ENCODE measurements around the gene AGAP2.
"Not testable (repeated sequence)": the region's sequence is repeated elsewhere in the genome, so short reads cannot be mapped to it uniquely, and the experiment has no call there.

AGAP2 gene

DNA sequence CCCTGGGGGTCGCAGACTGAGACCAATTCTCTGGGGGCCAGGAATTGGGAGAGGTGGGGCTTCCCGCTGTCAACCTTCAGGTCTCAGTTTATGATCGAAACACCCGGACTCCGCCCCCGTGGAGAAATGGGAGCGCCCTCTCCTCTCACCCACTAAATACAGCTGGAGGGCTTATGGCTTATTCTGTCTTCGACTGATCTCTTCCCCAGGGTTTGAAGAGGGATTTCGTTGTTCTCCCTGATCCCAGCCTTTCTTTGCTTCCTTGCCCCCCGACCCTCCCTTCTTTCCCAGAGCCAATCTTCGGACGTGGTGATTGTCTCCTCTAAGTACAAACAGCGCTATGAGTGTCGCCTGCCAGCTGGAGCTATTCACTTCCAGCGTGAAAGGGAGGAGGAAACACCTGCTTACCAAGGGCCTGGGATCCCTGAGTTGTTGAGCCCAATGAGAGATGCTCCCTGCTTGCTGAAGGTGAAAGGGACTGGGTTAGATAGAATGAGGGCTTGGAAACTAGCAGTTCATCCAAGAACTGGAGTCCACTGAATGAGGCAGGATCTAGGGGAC, 44.0 kb downstream of the AGAP2 start:
- DNase-seq (ENCODE audit: low spot score) = peak; percentile 67

DNA sequence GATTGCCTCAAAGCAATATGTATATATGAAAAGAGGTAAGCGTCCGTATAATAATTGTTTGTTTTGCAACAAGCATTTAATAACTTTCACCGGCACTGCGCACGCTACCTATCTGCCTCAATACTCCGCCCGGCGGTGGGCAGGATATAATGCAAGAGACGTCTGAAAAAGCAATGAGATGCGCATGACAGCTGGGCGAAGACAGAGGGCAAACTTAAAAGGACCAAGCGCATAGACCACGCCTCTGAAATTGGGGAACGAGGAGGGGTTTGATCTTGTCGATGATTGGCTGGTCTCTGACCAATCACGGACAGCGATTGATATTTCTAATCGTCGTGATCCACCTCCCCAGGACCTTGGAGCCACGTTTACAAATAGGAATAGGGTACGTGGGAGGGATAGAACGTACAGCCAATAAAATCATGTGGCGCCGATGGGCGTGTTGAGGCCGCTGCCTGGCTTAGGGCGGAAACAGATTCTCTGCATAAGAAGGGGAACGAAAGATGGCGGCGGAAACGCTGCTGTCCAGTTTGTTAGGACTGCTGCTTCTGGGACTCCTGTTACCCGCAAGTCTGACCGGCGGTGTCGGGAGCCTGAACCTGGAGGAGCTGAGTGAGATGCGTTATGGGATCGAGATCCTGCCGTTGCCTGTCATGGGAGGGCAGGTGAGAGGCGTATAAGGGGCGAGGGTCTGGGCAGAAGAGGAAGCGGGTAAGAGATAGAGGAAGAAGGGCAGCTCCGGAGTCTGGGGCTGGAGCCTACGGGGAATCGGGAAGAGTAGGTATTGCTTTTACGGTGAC, 44.7 kb downstream of the AGAP2 start, which contains the start of gene OS9:
Gene OS9 (plus strand): TSS at position 474 of the 800 bp plus-strand sequence. CDS start 30 bp downstream, at position 504.
- peak; percentile 93 for DNase-seq (ENCODE audit: low spot score)

DNA sequence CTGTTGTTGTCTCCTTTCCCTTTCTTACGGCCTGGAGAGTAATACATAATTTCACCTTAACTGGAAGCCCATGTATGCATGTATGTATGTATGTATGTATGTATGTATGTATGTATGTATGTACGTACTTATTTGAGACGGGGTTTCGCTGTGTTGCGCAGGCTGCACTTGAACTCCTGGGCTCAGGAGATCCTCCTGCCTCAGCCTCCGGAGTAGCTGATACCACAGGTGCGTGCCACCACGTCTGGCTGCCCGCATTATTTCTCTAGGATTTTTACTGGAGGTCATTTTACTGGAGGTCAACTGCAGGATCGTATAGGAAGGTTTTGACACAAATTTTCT, 45.3 kb downstream of the AGAP2 start:
- DNase-seq (ENCODE audit: low spot score) = no peak

DNA sequence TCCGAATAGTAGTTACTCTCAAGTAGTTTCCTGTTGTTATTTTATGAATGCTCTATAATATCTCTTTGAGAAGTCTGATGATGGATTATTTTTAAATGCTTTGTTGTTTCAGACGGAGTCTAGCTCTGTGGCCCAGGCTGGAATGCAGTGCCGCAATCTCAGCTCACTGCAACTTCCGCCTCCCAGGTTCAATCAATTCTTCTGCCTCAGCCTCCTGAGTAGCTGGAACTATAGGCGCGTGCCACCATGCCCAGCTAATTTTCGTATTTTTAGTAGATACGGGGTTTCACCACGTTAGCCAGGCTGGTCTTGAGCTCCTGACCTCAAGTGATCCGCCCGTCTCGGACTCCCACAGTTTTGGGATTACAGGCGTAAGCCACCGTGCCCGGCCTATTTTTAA, 46.0 kb downstream of the AGAP2 start:
- DNase-seq (ENCODE audit: low spot score) = no peak

DNA sequence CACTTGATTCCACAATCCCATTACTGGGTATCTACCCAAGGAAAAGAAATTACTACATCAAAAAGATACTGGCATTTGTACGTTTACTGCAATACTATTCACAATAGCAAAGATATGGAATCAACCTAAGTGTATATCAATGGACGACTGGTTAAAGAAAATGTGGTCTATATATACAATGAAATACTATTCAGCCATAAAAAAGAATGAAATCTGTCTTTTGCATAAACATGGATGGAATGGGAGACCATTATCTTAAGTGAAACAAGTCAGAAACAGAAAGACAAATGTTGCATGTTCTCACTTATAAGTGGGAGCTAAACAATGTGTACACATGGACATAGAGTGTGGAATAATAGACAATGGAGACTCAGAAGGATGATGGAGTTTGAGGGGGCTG, 49.6 kb downstream of the AGAP2 start:
- DNase-seq (ENCODE audit: low spot score) = no peak

DNA sequence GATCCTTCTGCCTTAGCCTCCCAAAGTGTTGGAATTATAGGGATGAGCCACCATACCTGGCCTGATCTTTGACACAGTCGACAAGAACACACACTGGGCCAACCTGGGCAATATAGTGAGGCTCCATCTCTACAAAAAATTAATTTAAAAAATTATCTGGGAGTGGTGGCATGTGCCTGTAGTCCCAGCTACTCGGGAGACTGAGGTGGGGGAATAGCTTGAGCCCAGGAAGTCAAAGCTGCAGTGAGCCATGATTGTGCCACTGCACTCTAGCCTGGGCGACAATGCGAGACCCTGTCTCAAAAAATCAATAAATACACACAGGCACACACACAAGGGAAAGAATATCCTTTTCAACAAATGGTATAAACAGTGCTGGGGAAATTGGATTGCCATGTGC, 50.7 kb downstream of the AGAP2 start:
- DNase-seq (ENCODE audit: low spot score) = no peak

DNA sequence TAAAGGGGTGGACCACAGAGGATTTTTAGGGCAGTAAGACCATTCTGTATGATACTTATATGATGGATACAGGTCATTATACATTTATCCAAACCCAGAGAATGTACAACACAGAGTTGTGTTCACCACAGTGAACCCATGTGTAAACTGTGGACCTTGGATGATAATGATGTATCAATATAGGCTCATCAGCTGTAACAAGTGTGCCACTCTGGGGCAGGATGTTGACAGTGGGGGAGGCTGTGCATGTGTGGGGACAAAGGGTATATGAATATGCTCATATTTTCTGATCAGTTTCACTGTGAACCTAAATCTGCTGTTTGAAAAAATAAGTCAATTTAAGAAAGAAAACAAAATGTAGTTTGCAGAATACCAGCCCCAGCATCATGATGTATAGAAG, 58.8 kb downstream of the AGAP2 start:
- DNase-seq (ENCODE audit: low spot score) = no peak

DNA sequence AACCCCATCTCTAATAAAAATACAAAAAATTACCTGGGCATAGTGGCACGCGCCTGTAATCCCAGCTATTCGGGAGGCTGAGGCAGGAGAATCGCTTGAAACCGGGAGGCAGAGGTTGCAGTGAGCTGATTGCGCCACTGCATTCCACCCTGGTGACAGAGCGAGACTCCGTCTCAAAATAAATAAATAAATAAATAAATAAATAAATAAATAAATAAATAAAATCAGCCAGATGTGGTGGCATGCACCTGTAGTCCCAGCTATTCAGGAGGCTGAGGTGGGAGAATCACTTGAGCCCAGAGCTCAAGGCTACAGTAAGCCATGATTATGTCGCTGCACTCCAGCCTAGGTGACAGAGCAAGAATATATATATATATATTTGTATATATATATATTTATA, 60.6 kb downstream of the AGAP2 start:
- DNase-seq (ENCODE audit: low spot score) = not testable (repeated sequence)

DNA sequence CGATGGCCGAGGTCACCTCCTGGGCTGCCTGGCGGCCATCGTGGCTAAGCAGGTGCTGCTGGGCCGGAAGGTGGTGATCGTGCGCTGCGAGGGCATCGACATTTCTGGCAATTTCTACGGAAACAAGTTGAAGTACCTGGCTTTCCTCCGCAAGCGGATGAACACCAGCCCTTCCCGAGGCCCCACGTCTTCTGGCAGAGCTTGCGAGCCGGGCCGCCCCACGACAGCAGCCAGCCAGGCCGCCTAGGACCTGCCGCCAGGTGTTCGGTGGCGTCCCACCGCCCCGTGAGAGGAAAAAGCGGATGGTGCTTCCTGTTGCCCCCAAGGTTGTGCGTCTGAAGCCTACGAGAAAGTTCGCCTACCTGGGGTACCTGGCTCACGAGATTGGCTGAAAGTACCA, 63.9 kb downstream of the AGAP2 start:
- DNase-seq (ENCODE audit: low spot score) = no peak
